ENCODE results near the gene LRRC66. TPM values are rescaled to one million over a fixed set of nuclear protein-coding genes. Genes with fewer than 3 reads are reported as not detected.

LRRC66 gene
- total and polyA plus RNA-seq, 9 of the 15 experiments (the other 6 are each of a cell fraction or from before 2014, with no cell fraction given) = not detected

- DNase-seq (ENCODE audit: extremely low read depth in 1 of 4, low spot score in 3 of 4) (no peak), ATAC-seq (no peak), FAIRE-seq (no peak)
- TF ChIP-seq RBM17 (IDR thresholded peaks at IDR 0.05; ENCODE audit: borderline replicate concordance, low read depth, low read length) (no peak), SRSF9 (IDR thresholded peaks at IDR 0.05; ENCODE audit: borderline replicate concordance, low read depth, low read length) (no peak), ZNF699 (CRISPR knock-in tag; IDR thresholded peaks at IDR 0.05; ENCODE audit: insufficient replicate concordance) (no peak), RFX1 (IDR thresholded peaks at IDR 0.05) (peak; percentile 14; the same call in 1 of the 2 replicates), ZNF511 (CRISPR knock-in tag; IDR thresholded peaks at IDR 0.05) (no peak)
- Histone ChIP-seq H3K9ac (ENCODE audit: insufficient read depth in 1 of 2, low read depth in 2 of 2, low read length in 2 of 2) (no peak overlapping the region), H3K27ac (ENCODE audit: extremely low read depth, low read depth, low read length) (no peak overlapping the region), H3K36me3 (ENCODE audit: control insufficient read depth, insufficient read depth, low read length) (no peaks in the 10 kb centered on the region), H3K4me1 (replicated peaks in 1 of 2; ENCODE audit: control insufficient read depth in 2 of 2, insufficient read depth in 2 of 2, low read length in 2 of 2) (no peaks in the 10 kb centered on the region; a peak in 1 of 5 replicates), H3K9me3 (replicated peaks; ENCODE audit: control insufficient read depth, insufficient read depth, low read depth, low read length) (no peaks in the 10 kb centered on the region), H3K4me3 (no peak overlapping the region), H2AFZ (ENCODE audit: low read depth, low read length) (no peak overlapping the region), H3K9me1 (ENCODE audit: control insufficient read depth, insufficient read depth, low read length) (no peaks in the 10 kb centered on the region), H4K20me1 (replicated peaks; ENCODE audit: control insufficient read depth, insufficient read depth, low read length) (no peaks in the 10 kb centered on the region), H3K4me2 (ENCODE audit: insufficient read depth, low read length) (no peak overlapping the region), H3K27me3 (ENCODE audit: control insufficient read depth in 2 of 2, insufficient read depth in 2 of 2, low read length in 2 of 2) (peaks cover 0 to 14% of the 10 kb centered on the region in 2 experiments; a peak in 2 of 5 replicates), H3K79me2 (ENCODE audit: control insufficient read depth, insufficient read depth, low read length) (no peaks in the 10 kb centered on the region)
- WGBS (ENCODE audit: insufficient coverage, low coverage, missing lambda C conversion rate) = 14% methylated on average over 43 of the region's 46 CpGs
- BruUV-seq (replicated peaks) = no TSS peak
- in situ Hi-C loops (cut with MboI) (no loop called here), intact Hi-C loops (cut with micrococcal nuclease) (no loop called here)
- CTCF ChIA-PET (ENCODE audit: low intra/inter-chr PET ratio) = no interaction called here
- POLR2A ChIA-PET = no interaction called here
Observed at GRCh38 chr4:52051615-52052474, 31.7 kb upstream of the LRRC66 start.
